Smooth muscle cell (in vitro differentiated cells): Measurements from ENCODE around the gene KCNAB2. TPM values are rescaled to one million over a fixed set of nuclear protein-coding genes. Genes with fewer than 3 reads are reported as not detected.

ENCODE experiments used
- DNase-seq: peaks from one replicate; lab custom pipeline; 2025; ENCODE audit not compliant: unreplicated experiment; lab: John Stamatoyannopoulos, UW
- H2AFZ ChIP-seq: fragments of 200-600 bp; sonication (generic); 2 replicates; pipeline ENCODE4 v1.6.0; 2016; ENCODE audit warnings: antibody characterized with exemption, low read depth, mild to moderate bottlenecking
- H3F3A ChIP-seq: fragments of 200-600 bp; sonication (generic); 2 replicates; pipeline ENCODE4 v1.6.0; 2017; ENCODE audit warnings: antibody characterized with exemption, low read depth
- H3K27ac ChIP-seq: fragments of 200-600 bp; sonication (generic); 2 replicates; pipeline ENCODE4 v1.5.1; 2016; ENCODE audit warnings: low read depth, mild to moderate bottlenecking
- H3K27me3 ChIP-seq: fragments of 200-600 bp; sonication (generic); 2 replicates; pipeline ENCODE4 v1.6.1; 2016; ENCODE audit warnings: low read depth, mild to moderate bottlenecking
- H3K36me3 ChIP-seq: fragments of 200-600 bp; sonication (generic); 2 replicates; pipeline ENCODE4 v1.5.1; 2016; ENCODE audit warnings: low read depth
- H3K4me1 ChIP-seq: fragments of 200-600 bp; sonication (generic); 2 replicates; pipeline ENCODE4 v1.5.1; 2016; ENCODE audit warnings: low read depth
- H3K4me2 ChIP-seq: fragments of 200-600 bp; sonication (generic); 2 replicates; pipeline ENCODE4 v1.6.0; 2016; ENCODE audit warnings: mild to moderate bottlenecking
- H3K4me3 ChIP-seq: fragments of 200-600 bp; sonication (generic); 2 replicates; pipeline ENCODE4 v1.5.1; 2016; ENCODE audit warnings: mild to moderate bottlenecking
- H3K79me2 ChIP-seq: fragments of 200-600 bp; sonication (generic); 2 replicates; pipeline ENCODE4 v1.6.0; 2016; ENCODE audit warnings: low read depth, mild to moderate bottlenecking
- H3K9ac ChIP-seq: fragments of 200-600 bp; sonication (generic); 2 replicates; pipeline ENCODE4 v1.6.0; 2016; ENCODE audit warnings: low read depth
- H3K9me3 ChIP-seq: fragments of 200-600 bp; sonication (generic); replicated peaks from 2 replicates; pipeline ENCODE4 v1.5.1; 2016; ENCODE audit warnings: low read depth
- H4K20me1 ChIP-seq: fragments of 200-600 bp; sonication (generic); 2 replicates; pipeline ENCODE4 v1.6.0; 2016; ENCODE audit warnings: low read depth
- CTCF ChIP-seq: fragments of 200-600 bp; sonication (generic); IDR thresholded peaks from 2 replicates; pipeline ENCODE4 v1.5.1; 2017; ENCODE audit warnings: borderline replicate concordance, mild to moderate bottlenecking, antibody characterized with exemption; ENCODE audit not compliant: insufficient read depth, poor library complexity, severe bottlenecking
- WGBS: methylation state at CpG from one replicate; pipeline ENCODE4 v1.1.7; 2016; ENCODE audit warnings: low lambda C conversion rate; 5-methylcytosine and 5-hydroxymethylcytosine counted together
- polyA plus RNA-seq: library from polyadenylated mRNA; unstranded; fragments of >200 nt; fragmentation: Nextera tagmentation; extraction: Ambion mirVana; gene quantifications from 2 replicates; pipeline ENCODE4 v1.2.1, GENCODE V29; 2016
- total RNA-seq: library from RNA; depleted of rRNA; stranded (reverse); fragments of >200 nt; gene quantifications from 2 replicates; pipeline ENCODE4 v1.2.3, GENCODE V29; 2014

KCNAB2 gene
- 1.4 and 3.6 TPM in 2 replicates for total RNA-seq
- 2.9 and 3.9 TPM in 2 replicates for polyA plus RNA-seq

DNA sequence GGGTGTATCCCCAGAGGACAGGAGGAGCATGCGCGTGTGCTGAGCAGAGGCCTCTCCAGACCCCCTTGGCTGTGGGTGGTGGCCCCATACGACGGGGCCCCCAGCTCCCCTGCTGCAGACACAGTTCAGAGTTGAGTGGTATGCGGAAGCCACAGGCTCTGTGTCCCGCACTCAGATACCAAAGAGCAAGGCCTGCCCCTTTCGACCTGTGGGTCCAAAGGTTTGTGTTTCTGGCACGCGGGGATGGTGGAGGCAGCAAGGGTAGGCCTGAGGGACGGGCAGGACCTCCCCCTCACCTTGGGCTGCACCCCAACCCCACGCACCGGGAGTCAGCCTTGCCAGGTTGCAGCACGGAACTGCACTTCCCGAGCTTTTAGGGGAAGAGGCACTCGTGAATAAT, at the start of gene KCNAB2:
Gene KCNAB2 (plus strand): TSS at position 328 of the 400 bp plus-strand sequence. CDS start 5,649 bp downstream, outside the sequence.
- Histone ChIP-seq H3K4me3 (no peak within 1 kb of the TSS), H3F3A (no peaks in the 10 kb centered on the region), H2AFZ (no peak within 1 kb of the TSS), H3K9ac (no peak within 1 kb of the TSS), H3K4me2 (no peak within 1 kb of the TSS), H3K4me1 (no peaks in the 10 kb centered on the region), H4K20me1 (no peaks in the 10 kb centered on the region), H3K36me3 (no peaks in the 10 kb centered on the region), H3K27ac (no peak within 1 kb of the TSS), H3K79me2 (no peaks in the 10 kb centered on the region), H3K9me3 (no peaks in the 10 kb centered on the region), H3K27me3 (peaks cover under 1% of the 10 kb centered on the region)
- no peak for DNase-seq
- no peak for TF ChIP-seq CTCF
- WGBS, result 85% methylated on average over 15 of the region's 15 CpGs

GRCh38 chr1:5996641-5997270, 48.9 kb upstream of the KCNAB2 start:
- Histone ChIP-seq H3K9me3 (no peaks in the 10 kb centered on the region), H3K36me3 (no peaks in the 10 kb centered on the region), H3K4me2 (no peak overlapping the region), H3K27ac (no peak overlapping the region), H3K4me3 (no peak overlapping the region), H3K27me3 (peaks cover 12% of the 10 kb centered on the region), H3K4me1 (peaks cover 11% of the 10 kb centered on the region), H2AFZ (no peak overlapping the region), H3F3A (no peaks in the 10 kb centered on the region), H3K9ac (no peak overlapping the region), H3K79me2 (no peaks in the 10 kb centered on the region), H4K20me1 (no peaks in the 10 kb centered on the region)
- no peak for DNase-seq
- TF ChIP-seq CTCF, result no peak
- 85% methylated on average over 16 of the region's 16 CpGs for WGBS

DNA sequence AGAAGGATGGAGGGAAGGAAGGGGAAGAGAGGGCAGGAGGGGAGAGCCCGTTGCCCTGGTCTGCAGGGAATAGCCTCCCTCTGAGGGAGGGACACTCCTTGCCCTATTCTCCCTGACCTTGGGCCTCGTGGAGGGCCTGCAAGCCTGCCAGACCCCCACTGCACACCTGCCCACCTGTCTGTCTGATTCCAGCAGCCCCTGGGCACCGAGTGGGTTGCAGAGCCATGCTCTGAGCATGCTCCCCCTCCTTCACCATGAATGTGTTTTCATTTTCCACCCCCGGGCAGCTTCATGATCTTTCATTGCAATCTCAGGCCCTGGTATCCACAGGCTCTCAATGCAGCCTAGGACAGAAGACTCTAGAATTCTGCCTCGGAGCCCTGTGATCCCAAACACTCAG, 48.4 kb upstream of the KCNAB2 start:
- WGBS, result 83% methylated on average over 4 of the region's 5 CpGs
- Histone ChIP-seq H3K36me3 (no peaks in the 10 kb centered on the region), H3K27me3 (peaks cover 12% of the 10 kb centered on the region), H2AFZ (no peak overlapping the region), H3F3A (no peaks in the 10 kb centered on the region), H3K4me3 (no peak overlapping the region), H3K9me3 (no peaks in the 10 kb centered on the region), H3K27ac (no peak overlapping the region), H4K20me1 (no peaks in the 10 kb centered on the region), H3K4me2 (no peak overlapping the region), H3K9ac (no peak overlapping the region), H3K4me1 (peaks cover 11% of the 10 kb centered on the region), H3K79me2 (no peaks in the 10 kb centered on the region)
- no peak for TF ChIP-seq CTCF
- no peak for DNase-seq
